HS-27A (cell line): ENCODE data around the gene GRK5.

ENCODE experiments used
- DNase-seq: peaks from one replicate; pipeline ENCODE4 v3.0.0-alpha.2; 2012; ENCODE audit warnings: low read depth, missing footprints

Gene GRK5

GRCh38 chr10:119406601-119407253, 199.4 kb downstream of the GRK5 start:
- DNase-seq, result no peak

DNA sequence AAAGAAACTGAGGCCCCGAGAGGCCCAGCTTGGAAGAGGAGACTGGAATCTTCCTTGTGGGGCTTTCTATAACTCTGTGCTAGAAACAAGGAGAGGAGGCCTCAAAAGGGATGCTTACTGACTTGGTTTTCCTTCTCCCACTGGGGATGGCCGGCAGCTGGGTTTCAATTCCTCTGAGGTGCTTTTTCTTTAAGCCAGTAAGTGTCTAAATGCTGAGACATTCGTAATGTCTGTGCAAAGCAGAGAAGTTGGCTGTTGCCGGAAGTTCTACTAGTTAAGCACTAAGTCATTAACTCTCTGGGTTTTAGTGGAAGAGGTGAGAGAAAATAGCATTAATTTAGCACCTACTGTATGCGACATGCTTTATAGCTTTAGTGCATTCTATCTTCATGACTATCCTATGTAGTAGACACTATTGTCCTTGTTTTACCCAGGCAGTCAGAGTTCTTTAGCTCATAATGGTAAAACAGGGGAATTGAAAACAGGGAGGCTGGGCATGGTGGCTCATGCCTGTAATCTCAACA, 199.9 kb downstream of the GRK5 start:
- DNase-seq, result no peak

GRCh38 chr10:119408072-119408471, 200.7 kb downstream of the GRK5 start:
- no peak for DNase-seq

- DNase-seq, result no peak
Observed at GRCh38 chr10:119408969-119409371, 201.6 kb downstream of the GRK5 start.

DNA sequence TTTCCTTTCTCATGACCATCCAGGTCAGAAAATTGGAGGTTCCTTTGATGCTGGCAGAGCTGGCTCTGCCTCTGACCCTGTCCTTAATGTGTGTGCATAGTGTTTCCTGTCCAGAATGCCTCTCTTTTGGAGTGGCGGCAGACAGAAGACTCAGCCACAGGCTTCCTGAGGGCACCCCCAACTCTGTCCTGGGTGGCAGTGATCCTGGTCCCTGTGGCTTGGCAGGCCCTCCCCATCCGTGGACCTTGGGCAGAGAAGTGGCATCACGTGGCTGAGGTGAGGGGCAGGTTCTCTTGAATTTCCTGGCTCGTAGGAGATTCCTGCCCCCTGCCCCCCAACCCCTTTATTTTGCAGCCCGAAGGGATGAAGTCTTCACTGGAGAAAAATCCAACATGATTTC, 202.0 kb downstream of the GRK5 start:
- DNase-seq, result no peak

DNA sequence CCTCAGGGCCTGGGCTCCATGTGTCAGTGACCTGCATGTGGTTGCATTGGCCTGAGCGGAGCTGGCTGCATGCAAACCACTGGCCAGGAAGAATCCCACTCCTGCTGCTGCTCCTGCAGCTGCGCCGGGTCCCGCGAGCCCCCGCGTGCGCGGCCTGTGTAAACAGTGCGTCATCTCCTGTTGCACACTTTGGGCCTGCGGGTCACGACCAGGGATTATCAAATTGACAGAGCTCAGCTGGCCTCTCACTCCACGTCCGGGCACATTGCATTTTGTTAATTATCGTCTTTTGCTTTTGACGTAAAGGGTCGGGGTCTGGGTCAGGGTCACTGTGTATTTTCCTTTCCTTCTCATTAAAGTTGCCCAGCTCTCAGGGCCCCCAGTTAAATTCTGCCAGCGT, 202.5 kb downstream of the GRK5 start:
- no peak for DNase-seq

- DNase-seq, result no peak
Observed at GRCh38 chr10:119410361-119411116, 203.2 kb downstream of the GRK5 start.

DNA sequence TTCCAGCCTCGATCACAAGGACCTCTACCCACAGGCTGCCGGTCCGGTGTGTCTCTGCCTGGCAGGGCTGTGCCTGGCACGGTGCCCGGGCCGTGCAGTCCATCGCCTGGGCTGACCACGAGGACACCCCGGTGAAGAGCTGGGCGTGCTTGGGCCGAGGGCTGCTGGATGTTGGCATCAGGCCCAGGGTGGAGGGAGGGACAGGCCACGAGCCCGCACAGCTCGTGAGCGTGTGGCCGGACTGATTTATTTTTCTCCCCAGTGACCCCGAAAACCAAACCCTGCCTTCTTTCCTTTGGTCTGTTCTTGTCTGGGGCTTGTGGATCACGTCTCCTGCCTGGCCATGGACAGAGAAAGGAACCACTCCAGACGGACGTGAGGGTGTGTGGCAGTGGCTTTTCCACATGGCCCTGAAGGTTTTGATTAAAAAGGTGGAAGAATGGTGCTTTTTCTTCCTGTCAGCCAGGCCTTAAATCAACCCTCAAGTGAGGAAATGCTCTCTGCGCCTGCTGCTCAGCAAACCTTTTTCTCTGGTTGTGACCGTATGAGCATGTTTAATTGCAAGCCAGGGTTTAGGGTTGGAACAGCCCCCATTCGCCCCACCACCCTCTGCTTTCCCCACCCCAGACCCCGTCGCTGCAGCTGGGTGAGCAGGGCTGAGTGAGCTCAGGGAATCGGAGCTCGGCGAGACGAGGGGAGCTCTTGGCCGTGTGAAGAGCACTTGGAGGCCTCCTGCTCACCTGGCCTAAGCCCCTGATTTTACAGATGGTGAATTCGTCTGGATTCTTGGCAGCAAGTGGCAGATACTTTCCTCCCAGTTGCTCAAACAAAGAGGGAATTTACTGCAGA, 205.1 kb downstream of the GRK5 start:
- DNase-seq, result no peak

DNA sequence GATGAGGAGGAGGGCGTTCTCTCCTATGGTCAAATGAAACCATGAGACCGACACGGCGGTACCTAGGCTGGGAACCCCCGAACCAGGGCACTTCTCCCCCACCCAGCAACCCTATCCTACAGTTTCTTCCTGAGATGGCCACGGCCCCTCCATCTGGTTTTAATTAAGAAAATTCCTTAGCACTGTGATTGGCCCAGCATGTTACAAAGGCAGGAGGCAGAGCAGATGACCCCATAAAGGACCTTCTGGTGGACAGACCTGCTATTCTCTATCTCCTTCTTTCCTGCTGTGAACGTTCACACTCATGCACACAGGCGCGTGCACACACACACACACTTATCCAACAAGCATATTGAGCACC, 205.7 kb downstream of the GRK5 start:
- no peak for DNase-seq

DNA sequence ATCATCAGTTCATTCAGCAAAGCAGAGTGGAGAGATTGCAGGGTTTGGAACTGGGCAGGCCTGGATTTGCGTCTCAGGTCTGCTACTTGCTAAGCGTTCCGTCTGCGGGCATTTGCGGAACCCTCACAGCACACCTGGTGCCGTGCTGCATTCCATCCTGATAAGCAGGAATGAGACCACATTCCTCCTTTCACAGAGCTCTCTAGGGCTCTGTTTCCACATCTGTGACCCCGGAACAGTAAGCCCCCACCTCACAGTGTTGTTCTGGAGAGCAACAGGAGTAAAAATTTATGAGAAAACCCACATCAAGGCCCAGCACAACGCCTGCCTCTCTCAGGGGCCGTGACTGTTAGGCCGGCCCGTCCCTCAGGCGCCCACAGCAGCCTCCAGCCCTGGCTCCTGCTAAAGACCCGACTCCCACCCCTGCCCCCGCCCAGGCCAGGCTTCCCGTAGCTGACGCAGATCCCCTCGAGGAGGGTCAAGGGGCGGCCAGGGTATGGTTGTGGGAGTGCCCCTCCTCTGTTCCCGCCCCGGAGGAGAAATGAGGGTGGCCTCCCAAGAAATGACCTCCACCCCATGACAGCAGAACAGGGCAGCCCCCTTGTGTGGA, 206.2 kb downstream of the GRK5 start:
- no peak for DNase-seq

- no peak for DNase-seq
Observed at GRCh38 chr10:119414081-119414611, 206.8 kb downstream of the GRK5 start.

GRCh38 chr10:119415121-119415520, 207.8 kb downstream of the GRK5 start:
- no peak for DNase-seq

DNA sequence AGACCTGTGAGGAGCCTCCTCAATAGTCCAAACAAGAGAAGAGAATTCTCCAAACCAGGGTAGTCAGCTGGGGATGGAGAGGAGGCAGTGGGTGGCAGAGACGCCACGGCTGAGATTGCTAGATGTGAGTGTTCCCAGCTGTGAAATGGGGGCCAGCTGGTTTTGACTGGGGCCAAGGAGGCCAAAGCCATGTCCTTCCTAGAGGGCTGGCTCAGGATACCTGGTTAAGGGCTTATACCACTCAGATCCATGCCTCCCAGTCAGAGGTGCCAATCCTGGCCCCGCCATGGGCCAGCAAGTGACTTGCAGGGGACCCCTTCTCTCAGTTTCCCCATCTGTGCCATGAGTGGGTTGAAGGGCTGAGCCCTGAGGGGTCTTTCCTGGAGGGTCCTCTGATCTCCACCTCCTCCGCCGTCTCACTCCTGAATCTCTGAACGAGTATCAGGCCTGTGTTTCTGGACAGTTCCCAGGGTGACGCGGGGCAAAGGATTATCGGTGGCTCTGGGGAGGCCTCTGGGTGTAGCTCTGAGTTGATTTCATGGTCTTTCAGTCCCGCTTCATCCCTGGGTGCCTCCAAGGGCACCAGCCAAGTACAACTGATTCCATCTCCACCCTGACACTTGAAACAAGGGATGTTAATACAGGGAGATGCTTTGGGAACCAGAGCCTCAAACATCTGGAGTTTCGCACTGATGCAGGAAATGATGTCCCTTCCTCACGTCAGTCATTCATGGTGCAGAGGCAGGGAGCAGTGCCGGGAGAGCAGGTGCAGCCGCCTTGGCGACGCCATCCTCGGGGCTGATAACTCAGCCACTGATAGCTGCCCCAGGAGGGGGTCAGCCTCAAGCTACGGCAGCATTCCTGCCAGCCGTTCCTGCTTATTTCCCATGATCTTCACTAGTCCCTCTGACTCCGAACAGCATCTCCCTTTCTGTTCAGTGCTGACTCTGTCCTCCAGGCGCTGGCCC, 208.4 kb downstream of the GRK5 start:
- DNase-seq, result no peak

DNA sequence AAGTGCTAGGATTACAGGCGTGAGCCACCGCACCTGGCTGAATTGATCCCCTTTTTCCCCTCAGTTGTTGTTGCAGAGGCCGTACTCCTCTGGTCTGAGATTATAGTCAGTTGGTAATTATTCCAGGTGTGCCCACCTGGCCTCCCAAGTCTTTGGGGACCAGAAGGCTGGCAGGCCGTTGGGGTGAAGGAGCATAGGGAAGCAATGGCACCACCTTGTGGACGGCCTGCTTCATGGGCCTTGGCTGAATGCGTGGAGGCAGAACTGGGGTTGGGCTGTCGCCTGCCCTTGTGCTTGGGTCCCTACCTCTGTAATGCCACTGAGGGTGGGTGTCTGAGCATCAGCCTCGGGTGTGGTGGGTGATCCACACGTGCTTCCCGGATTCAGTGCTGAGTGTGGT, 209.5 kb downstream of the GRK5 start:
- DNase-seq, result peak; percentile 5

- no peak for DNase-seq
Observed at GRCh38 chr10:119417852-119418251, 210.5 kb downstream of the GRK5 start.

- no peak for DNase-seq
Observed at GRCh38 chr10:119418362-119418761, 211.0 kb downstream of the GRK5 start.

GRCh38 chr10:119419931-119420330, 212.6 kb downstream of the GRK5 start:
- DNase-seq, result no peak

DNA sequence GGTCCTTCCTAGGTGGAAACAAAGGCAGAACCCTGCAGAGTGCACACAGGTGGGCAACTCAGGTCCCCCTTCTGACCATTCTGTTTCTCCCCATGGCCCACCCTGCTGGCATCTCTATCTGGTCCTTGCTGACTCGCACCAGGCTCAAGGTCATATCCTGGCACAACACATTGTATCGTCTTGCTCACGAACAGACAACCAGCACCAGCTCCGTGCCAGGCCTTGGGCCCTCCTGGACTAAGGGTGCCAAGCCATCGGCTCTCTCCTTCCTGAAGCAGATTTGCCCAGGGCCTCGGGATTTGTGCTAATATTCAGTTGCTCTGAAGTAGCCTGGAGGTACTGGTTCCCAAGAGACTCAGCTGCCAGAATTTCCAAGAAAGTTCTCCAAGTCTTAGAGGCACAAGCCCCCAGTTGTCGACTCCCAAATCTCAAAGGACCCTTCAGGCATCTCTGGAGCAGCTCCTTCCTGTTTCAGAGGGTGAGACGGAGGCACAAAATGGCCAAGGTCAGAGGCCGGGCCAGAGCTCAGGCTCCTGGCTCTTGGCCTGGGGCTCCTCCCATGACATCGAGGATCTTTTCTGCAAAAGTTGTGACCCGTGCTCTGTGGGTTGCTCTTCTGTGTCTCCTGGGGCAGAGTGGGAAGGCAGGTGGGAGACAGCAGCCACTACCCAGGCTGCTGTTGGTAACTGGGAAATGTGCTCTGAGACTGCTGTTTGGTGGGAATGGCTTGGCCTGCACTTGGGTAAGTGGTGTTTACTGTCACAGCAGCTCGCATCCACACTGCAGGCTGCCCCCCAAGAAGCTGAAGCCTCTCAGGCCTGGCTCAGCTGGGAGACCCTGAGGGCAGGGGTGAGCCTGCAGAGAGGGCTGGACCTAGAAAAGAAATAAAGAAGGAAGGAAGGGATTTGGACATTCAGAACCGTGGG, 213.8 kb downstream of the GRK5 start:
- no peak for DNase-seq

- DNase-seq, result no peak
Observed at GRCh38 chr10:119421891-119422681, 214.7 kb downstream of the GRK5 start.
